B cell (primary cell): ENCODE data around the gene CDHR3. TPM values are rescaled to one million over a fixed set of nuclear protein-coding genes. Genes with fewer than 3 reads are reported as not detected.

Experiments
- ATAC-seq: fragments of 200-7000 bp; cut with Tn5 transposase; one replicate; pipeline ENCODE4 v1.10.0; 2021; ENCODE audit warnings: low read depth, mild to moderate bottlenecking, moderate number of reproducible peaks, moderate library complexity
- CTCF ChIA-PET: fragments of 350-600 bp; sonication (Branson Sonifier 250); formaldehyde crosslinking; loops from one replicate; lab custom pipeline; 2021; ENCODE audit warnings: antibody characterized with exemption, inconsistent platforms; lab: Charles Lee
- POLR2A ChIA-PET: fragments of 350-600 bp; sonication (Branson Sonifier 250); formaldehyde crosslinking; loops from one replicate; lab custom pipeline; 2021; ENCODE audit warnings: antibody characterized with exemption; lab: Charles Lee
- DNase-seq: peaks from one replicate; pipeline ENCODE4 v3.0.0; 2013
- H2AFZ ChIP-seq: 2 replicates; pipeline ENCODE4 v1.6.1; 2012; ENCODE audit warnings: mild to moderate bottlenecking, low read depth, low read length; ENCODE audit not compliant: insufficient read depth, poor library complexity, severe bottlenecking
- H3K27ac ChIP-seq, 2 donors: 1 replicate in 1 of 2; 2 replicates in 1 of 2; pipeline ENCODE4 v1.5.1; 2012 to 2013; ENCODE audit warnings: low read length in 2 of 2, mild to moderate bottlenecking in 2 of 2, moderate library complexity in 1 of 2
- H3K27me3 ChIP-seq, 4 experiments: fragments of 200-600 bp in 1 of 4; sonication (generic) in 1 of 4; replicated peaks in 1 of 4; 1 replicate in 2 of 4; 2 replicates in 2 of 4; pipeline versions ENCODE4 v1.6.1 to v1.7.0; 2013 to 2016; ENCODE audit warnings: low read length in 3 of 4, mild to moderate bottlenecking in 2 of 4, mixed read lengths in 1 of 4, moderate library complexity in 1 of 4; ENCODE audit not compliant: insufficient read depth in 4 of 4, control insufficient read depth in 3 of 4; ENCODE audit errors: control extremely low read depth in 1 of 4
- H3K36me3 ChIP-seq, 2 experiments: replicated peaks in 1 of 2; 1 replicate in 1 of 2; 2 replicates in 1 of 2; pipeline versions ENCODE4 v1.6.1 to v1.7.1; 2013; ENCODE audit warnings: low read length in 1 of 2; ENCODE audit not compliant: insufficient read depth in 2 of 2, control insufficient read depth in 1 of 2; ENCODE audit errors: control extremely low read depth in 1 of 2, extremely low read depth in 1 of 2
- H3K4me1 ChIP-seq, 2 donors: fragments of 200-600 bp in 1 of 2; sonication (generic) in 1 of 2; 1 replicate in 1 of 2; 2 replicates in 1 of 2; pipeline versions ENCODE4 v1.5.1 to v1.6.1; 2013 to 2017; ENCODE audit warnings: low read length in 2 of 2; ENCODE audit not compliant: control insufficient read depth in 2 of 2, insufficient read depth in 2 of 2
- H3K4me2 ChIP-seq: replicated peaks from 2 replicates; pipeline ENCODE3; 2012; ENCODE audit warnings: mild to moderate bottlenecking, low read depth, low read length; ENCODE audit not compliant: poor library complexity, severe bottlenecking
- H3K4me3 ChIP-seq, 5 experiments: fragments of 200-600 bp in 1 of 5; sonication (generic) in 1 of 5; 1 replicate in 3 of 5; 2 replicates in 2 of 5; pipeline versions ENCODE4 v1.5.1 to v1.7.0; 2011 to 2016; ENCODE audit warnings: low read length in 4 of 5, mild to moderate bottlenecking in 4 of 5, low read depth in 2 of 5, control low read depth in 1 of 5, moderate library complexity in 1 of 5; ENCODE audit not compliant: insufficient read depth in 1 of 5; ENCODE audit errors: control extremely low read depth in 1 of 5, extremely low read depth in 1 of 5
- H3K79me2 ChIP-seq: fragments of 200-600 bp; sonication (generic); one replicate; pipeline ENCODE4 v1.6.0; 2016; ENCODE audit warnings: low read length; ENCODE audit not compliant: control insufficient read depth, insufficient read depth
- H3K9ac ChIP-seq: fragments of 200-600 bp; sonication (generic); 2 replicates; pipeline ENCODE4 v1.6.1; 2017; ENCODE audit warnings: mild to moderate bottlenecking, low read length, moderate library complexity
- H3K9me3 ChIP-seq, 3 donors: one replicate each; pipeline versions ENCODE4 v1.6.1 to v1.7.1; 2013; ENCODE audit warnings: low read length in 2 of 3; ENCODE audit not compliant: control insufficient read depth in 2 of 3, insufficient read depth in 1 of 3; ENCODE audit errors: control extremely low read depth in 1 of 3
- H4K20me1 ChIP-seq: 2 replicates; pipeline ENCODE4 v1.6.0; 2012; ENCODE audit warnings: mild to moderate bottlenecking, low read length; ENCODE audit not compliant: insufficient read depth, control insufficient read depth, poor library complexity, severe bottlenecking
- H3K27ac Mint-ChIP-seq: one replicate; pipeline ENCODE4 v1.8.0; 2021; ENCODE audit warnings: mixed read lengths
- H3K27me3 Mint-ChIP-seq: one replicate; pipeline ENCODE4 v1.8.0; 2021; ENCODE audit warnings: mixed read lengths
- H3K4me1 Mint-ChIP-seq: one replicate; pipeline ENCODE4 v1.8.0; 2021; ENCODE audit warnings: mixed read lengths
- H3K4me3 Mint-ChIP-seq: one replicate; pipeline ENCODE4 v1.8.0; 2021; ENCODE audit warnings: mixed read lengths
- H3K9me3 Mint-ChIP-seq: one replicate; pipeline ENCODE4 v1.8.0; 2022; ENCODE audit warnings: mixed read lengths; ENCODE audit not compliant: insufficient read depth
- CTCF ChIP-seq: fragments of 200-600 bp; IDR thresholded peaks from one replicate; pipeline ENCODE4 v1.8.0; 2022; ENCODE audit warnings: antibody characterized with exemption, mild to moderate bottlenecking
- EZH2 ChIP-seq: IDR thresholded peaks from 2 replicates; pipeline ENCODE4 v1.6.1; 2012; ENCODE audit warnings: borderline replicate concordance, low read depth, mild to moderate bottlenecking, moderate library complexity, low read length; ENCODE audit not compliant: insufficient read depth, poor library complexity, severe bottlenecking
- WGBS: methylation state at CpG from one replicate; pipeline ENCODE4 v1.1.5; 2013; ENCODE audit warnings: missing lambda C conversion rate; ENCODE audit not compliant: insufficient coverage; 5-methylcytosine and 5-hydroxymethylcytosine counted together
- intact Hi-C: fragments of 100-400 bp; cut with micrococcal nuclease; formaldehyde crosslinking; loops from one replicate; pipeline ENCODE4 v1.10.0; 2022
- polyA plus RNA-seq: library from polyadenylated mRNA; depleted of rRNA; stranded (reverse); fragments of >200 nt; gene quantifications from 2 replicates; pipeline ENCODE4 v1.2.3, GENCODE V29; 2012
- total RNA-seq, 2 donors: library from RNA; stranded (reverse); fragments of 120-200 nt in 1 of 2; gene quantifications; 1 replicate in 1 of 2; 2 replicates in 1 of 2; pipeline versions ENCODE4 v1.2.3 to v1.2.4, GENCODE V29; 2013 to 2022

CDHR3 gene
- total and polyA plus RNA-seq, 2 donors (not counting 1 experiment from before 2014, with no cell fraction given) = 0.34 to 2.6 TPM

DNA sequence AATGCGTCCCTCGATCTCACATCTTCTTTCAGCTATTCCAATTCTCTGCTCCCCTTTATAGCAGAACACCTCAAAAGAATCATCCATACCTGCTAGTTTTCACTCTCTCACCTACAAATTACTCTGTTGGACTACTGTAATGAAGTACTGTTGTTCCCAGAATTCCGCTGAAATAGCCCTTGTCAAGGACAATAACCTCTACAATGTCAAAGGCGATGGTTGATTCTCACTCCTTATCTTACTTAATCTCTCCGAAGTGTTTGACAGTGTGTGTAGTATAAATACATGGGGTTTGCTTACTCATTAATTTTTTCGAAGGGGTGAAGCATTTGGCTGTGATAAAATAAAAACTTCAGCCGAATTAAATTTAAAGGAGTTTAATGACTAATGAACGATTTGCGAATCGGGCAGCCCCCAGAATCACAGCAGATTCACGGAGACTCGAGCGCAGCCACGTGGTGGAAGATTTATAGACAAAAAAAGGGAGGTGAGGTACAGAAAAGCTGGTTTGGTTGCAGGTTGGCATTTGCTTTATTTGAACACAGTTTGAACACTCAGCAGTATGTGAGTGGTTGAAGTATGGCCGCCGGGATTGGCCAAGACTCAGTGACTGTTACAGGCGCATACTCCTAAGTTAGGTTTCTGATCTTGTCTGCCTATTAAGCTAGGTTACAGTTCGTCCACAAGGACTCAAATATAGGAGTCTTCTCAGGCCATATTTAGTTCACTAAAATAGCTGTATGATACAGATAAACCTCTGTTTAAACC is 119.2 kb downstream of the CDHR3 start:
- peaks cover 57 to 70% of the 10 kb centered on the region in 2 donors for H3K4me1 ChIP-seq
- H4K20me1 ChIP-seq = no peaks in the 10 kb centered on the region
- intact Hi-C loops = no loop called here
- CTCF ChIA-PET = interaction anchor here (0.7 to 7.8 kb wide), 11 partner anchors 9 to 72 kb away, joined by 3 to 55 read pairs (median 9); no protein-coding TSS in a partner anchor
- peak overlapping the region in 1 of 2 donors; percentile 58 for H3K27ac ChIP-seq
- H3K36me3 ChIP-seq = no peaks in the 10 kb centered on the region
- H2AFZ ChIP-seq = no peak overlapping the region
- H3K79me2 ChIP-seq = peaks cover 32% of the 10 kb centered on the region
- H3K4me1 Mint-ChIP-seq = peaks cover 74% of the 10 kb centered on the region
- H3K9ac ChIP-seq = no peak overlapping the region
- POLR2A ChIA-PET = interaction anchor here (1.0 kb wide), 1 partner anchor 10 kb away, joined by 3 read pairs; no protein-coding TSS in a partner anchor
- no peak overlapping the region for H3K4me3 ChIP-seq
- peaks cover 2% of the 10 kb centered on the region for H3K9me3 Mint-ChIP-seq
- TF ChIP-seq EZH2 = no peak
- TF ChIP-seq CTCF = no peak
- H3K27me3 ChIP-seq = no peaks in the 10 kb centered on the region
- no peak for ATAC-seq
- 94% methylated on average over 11 of the region's 18 CpGs for WGBS
- H3K27ac Mint-ChIP-seq = peak overlapping the region; percentile 62
- H3K4me3 Mint-ChIP-seq = no peak overlapping the region
- DNase-seq = no peak
- no peaks in the 10 kb centered on the region for H3K27me3 Mint-ChIP-seq
- H3K9me3 ChIP-seq = no peaks in the 10 kb centered on the region
- peak overlapping the region; percentile 42 for H3K4me2 ChIP-seq

Other genes with a start within 250 kb of the CDHR3 start
- gene ATXN7L1, start 86.7 kb upstream of the CDHR3 start, total RNA-seq = 37.0 and 40.6 TPM in 2 replicates
- gene ATXN7L1, start 86.7 kb upstream of the CDHR3 start, polyA plus RNA-seq = 4.6 and 7.1 TPM in 2 replicates
- 126 and 130 TPM in 2 replicates for gene SYPL1, start 149.0 kb downstream of the CDHR3 start, total RNA-seq
- gene SYPL1, start 149.0 kb downstream of the CDHR3 start, polyA plus RNA-seq = 58.5 and 82.3 TPM in 2 replicates